HepG2 (cell line): ENCODE results near the gene SLC27A1. TPM values are rescaled to one million over a fixed set of nuclear protein-coding genes. Genes with fewer than 3 reads are reported as not detected.

Experiments used
- BRCA1 ChIP-seq: sonication (generic); formaldehyde crosslinking; IDR thresholded peaks from 2 replicates; pipeline ENCODE4 v1.4.0; 2020; ENCODE audit warnings: missing genetic modification reagents
- BRD4 ChIP-seq: sonication (generic); formaldehyde crosslinking; IDR thresholded peaks from 2 replicates; pipeline ENCODE4 v1.4.0; 2020; ENCODE audit warnings: missing genetic modification reagents
- DMAP1 ChIP-seq: IDR thresholded peaks from 2 replicates; pipeline ENCODE4 v1.6.1; 2016
- KDM4B ChIP-seq: sonication (generic); formaldehyde crosslinking; IDR thresholded peaks from 2 replicates; pipeline ENCODE4 v1.4.0; 2020; ENCODE audit warnings: missing genetic modification reagents
- KMT2A ChIP-seq: sonication (generic); formaldehyde crosslinking; IDR thresholded peaks from 2 replicates; pipeline ENCODE4 v1.4.0; 2020; ENCODE audit warnings: missing genetic modification reagents
- NR1H2 ChIP-seq: sonication (generic); formaldehyde crosslinking; IDR thresholded peaks from 2 replicates; pipeline ENCODE4 v1.8.1; 2022; ENCODE audit warnings: low read depth, missing genetic modification reagents, borderline replicate concordance
- NR2F1 ChIP-seq, 2 experiments: fragments of 450-650 bp in 1 of 2; formaldehyde crosslinking in 1 of 2; IDR thresholded peaks; 2 replicates each; pipeline versions ENCODE4 v1.5.0 to v1.6.1; 2016 to 2020; ENCODE audit warnings: mild to moderate bottlenecking in 1 of 2, missing compliant biosample characterization in 1 of 2, missing genetic modification reagents in 1 of 2, moderate library complexity in 1 of 2
- POLR2AphosphoS2 ChIP-seq: IDR thresholded peaks from 2 replicates; pipeline ENCODE4 v1.6.1; 2011; ENCODE audit warnings: low read depth, low read length, improper control_type of control experiment
- SAP130 ChIP-seq: IDR thresholded peaks from 2 replicates; pipeline ENCODE4 v1.6.1; 2016; ENCODE audit warnings: low read depth
- SMAD9 ChIP-seq: sonication (generic); formaldehyde crosslinking; IDR thresholded peaks from 2 replicates; pipeline ENCODE4 v1.5.1; 2020; ENCODE audit warnings: mild to moderate bottlenecking, missing genetic modification reagents
- ZEB1 ChIP-seq: IDR thresholded peaks from 2 replicates; pipeline ENCODE4 v1.6.1; 2012; ENCODE audit warnings: mild to moderate bottlenecking, low read depth, inconsistent platforms; ENCODE audit not compliant: insufficient replicate concordance
- ZFP62 ChIP-seq: sonication (generic); formaldehyde crosslinking; IDR thresholded peaks from 2 replicates; pipeline ENCODE4 v1.4.0; 2020; ENCODE audit warnings: missing genetic modification reagents
- ZFX ChIP-seq: sonication (generic); formaldehyde crosslinking; IDR thresholded peaks from 2 replicates; pipeline ENCODE4 v1.4.0; 2020; ENCODE audit warnings: mild to moderate bottlenecking, low read depth, missing genetic modification reagents, moderate library complexity
- ZNF547 ChIP-seq: sonication (generic); formaldehyde crosslinking; IDR thresholded peaks from 2 replicates; pipeline ENCODE4 v1.5.1; 2020; ENCODE audit warnings: mild to moderate bottlenecking, missing genetic modification reagents
- ZNF562 ChIP-seq: sonication (generic); formaldehyde crosslinking; IDR thresholded peaks from 2 replicates; pipeline ENCODE4 v1.8.0; 2022; ENCODE audit warnings: missing genetic modification reagents, borderline replicate concordance
- ZNF607 ChIP-seq: sonication (generic); formaldehyde crosslinking; IDR thresholded peaks from 2 replicates; pipeline ENCODE4 v1.5.1; 2020; ENCODE audit warnings: missing genetic modification reagents, mild to moderate bottlenecking, borderline replicate concordance
- ZNF629 ChIP-seq: sonication (generic); formaldehyde crosslinking; conservative IDR thresholded peaks from 2 replicates; pipeline ENCODE4 v1.5.0; 2020; ENCODE audit warnings: missing genetic modification reagents
- polyA plus RNA-seq, 8 experiments: library from polyadenylated mRNA; depleted of rRNA in 3 of 8; stranded (reverse) in 7 of 8; unstranded in 1 of 8; fragments of >200 nt; fragmentation: Illumina TruSeq in 4 of 8; extraction: Trizol in 4 of 8; gene quantifications; 2 replicates each; pipeline versions ENCODE4 v1.2.1 to v1.2.3, GENCODE V29; 2011 to 2016; ENCODE audit warnings: low read depth in 4 of 8, missing spikeins in 1 of 8, mixed read lengths in 1 of 8; ENCODE audit not compliant: insufficient read depth in 1 of 8
- total RNA-seq, 5 experiments: library from RNA; depleted of rRNA; stranded (reverse); fragments of >200 nt; fragmentation: Illumina TruSeq; extraction: Trizol; gene quantifications; 2 replicates each; pipeline ENCODE4 v1.2.3, GENCODE V29; 2016; ENCODE audit warnings: low read depth in 1 of 5
- TF ChIP-seq, protein P1 (sequence below): sonication (generic); formaldehyde crosslinking; IDR thresholded peaks from 2 replicates; pipeline ENCODE4 v1.4.0; 2020; ENCODE audit warnings: missing genetic modification reagents
- TF ChIP-seq, protein P2 (sequence below): conservative IDR thresholded peaks from 2 replicates; pipeline ENCODE4 v1.6.1; 2018; ENCODE audit warnings: missing genetic modification reagents
- TF ChIP-seq, protein P3 (sequence below): sonication (generic); formaldehyde crosslinking; IDR thresholded peaks from 2 replicates; pipeline ENCODE4 v1.5.0; 2020; ENCODE audit warnings: missing genetic modification reagents
- TF ChIP-seq, protein P4 (sequence below): sonication (generic); formaldehyde crosslinking; IDR thresholded peaks from 2 replicates; pipeline ENCODE4 v1.8.1; 2023; ENCODE audit warnings: mild to moderate bottlenecking, missing genetic modification reagents, borderline replicate concordance
- TF ChIP-seq, protein P5 (sequence below): sonication (generic); formaldehyde crosslinking; IDR thresholded peaks from 2 replicates; pipeline ENCODE4 v1.4.0; 2020; ENCODE audit warnings: missing genetic modification reagents

SLC27A1 gene
- total and polyA plus RNA-seq, 2 of the 13 experiments (the other 11 are each of a cell fraction or from before 2014, with no cell fraction given) = 4.1 to 8.8 TPM

DNA sequence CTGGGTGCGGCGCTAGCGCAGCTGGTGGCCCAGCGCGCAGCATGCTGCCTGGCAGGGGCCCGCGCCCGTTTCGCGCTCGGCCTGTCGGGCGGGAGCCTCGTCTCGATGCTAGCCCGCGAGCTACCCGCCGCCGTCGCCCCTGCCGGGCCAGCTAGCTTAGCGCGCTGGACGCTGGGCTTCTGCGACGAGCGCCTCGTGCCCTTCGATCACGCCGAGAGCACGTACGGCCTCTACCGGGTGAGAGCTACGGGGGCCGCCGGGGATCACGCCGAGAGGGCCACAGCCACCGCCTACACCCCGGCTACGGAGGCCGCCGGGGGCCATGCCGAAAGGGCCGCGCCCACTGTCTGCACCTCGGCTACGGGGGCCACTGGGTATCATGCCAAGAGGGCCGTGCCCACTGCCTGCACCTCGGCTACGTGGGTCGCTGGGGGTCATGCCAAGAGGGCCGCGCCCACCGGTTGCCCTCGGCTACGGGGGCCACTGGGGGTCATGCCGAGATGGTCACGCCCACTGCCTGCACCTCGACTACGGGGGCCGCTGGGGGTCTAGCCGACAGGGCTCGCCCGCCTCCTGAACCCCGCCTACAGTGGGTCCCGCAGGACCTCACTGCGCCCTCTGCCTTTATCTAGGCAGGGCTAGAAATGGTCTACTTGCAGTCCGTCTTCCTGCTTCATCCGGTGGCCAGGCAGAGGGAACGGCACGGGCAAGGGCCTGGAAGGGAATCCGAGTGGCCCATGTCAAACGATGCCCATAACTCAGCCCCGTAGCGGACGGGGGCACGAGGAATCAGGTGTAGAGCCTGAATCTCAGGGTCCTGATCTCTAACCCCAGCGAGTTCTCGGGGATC is 41.6 kb downstream of the SLC27A1 start (continued):
- TF ChIP-seq, protein P1, sequence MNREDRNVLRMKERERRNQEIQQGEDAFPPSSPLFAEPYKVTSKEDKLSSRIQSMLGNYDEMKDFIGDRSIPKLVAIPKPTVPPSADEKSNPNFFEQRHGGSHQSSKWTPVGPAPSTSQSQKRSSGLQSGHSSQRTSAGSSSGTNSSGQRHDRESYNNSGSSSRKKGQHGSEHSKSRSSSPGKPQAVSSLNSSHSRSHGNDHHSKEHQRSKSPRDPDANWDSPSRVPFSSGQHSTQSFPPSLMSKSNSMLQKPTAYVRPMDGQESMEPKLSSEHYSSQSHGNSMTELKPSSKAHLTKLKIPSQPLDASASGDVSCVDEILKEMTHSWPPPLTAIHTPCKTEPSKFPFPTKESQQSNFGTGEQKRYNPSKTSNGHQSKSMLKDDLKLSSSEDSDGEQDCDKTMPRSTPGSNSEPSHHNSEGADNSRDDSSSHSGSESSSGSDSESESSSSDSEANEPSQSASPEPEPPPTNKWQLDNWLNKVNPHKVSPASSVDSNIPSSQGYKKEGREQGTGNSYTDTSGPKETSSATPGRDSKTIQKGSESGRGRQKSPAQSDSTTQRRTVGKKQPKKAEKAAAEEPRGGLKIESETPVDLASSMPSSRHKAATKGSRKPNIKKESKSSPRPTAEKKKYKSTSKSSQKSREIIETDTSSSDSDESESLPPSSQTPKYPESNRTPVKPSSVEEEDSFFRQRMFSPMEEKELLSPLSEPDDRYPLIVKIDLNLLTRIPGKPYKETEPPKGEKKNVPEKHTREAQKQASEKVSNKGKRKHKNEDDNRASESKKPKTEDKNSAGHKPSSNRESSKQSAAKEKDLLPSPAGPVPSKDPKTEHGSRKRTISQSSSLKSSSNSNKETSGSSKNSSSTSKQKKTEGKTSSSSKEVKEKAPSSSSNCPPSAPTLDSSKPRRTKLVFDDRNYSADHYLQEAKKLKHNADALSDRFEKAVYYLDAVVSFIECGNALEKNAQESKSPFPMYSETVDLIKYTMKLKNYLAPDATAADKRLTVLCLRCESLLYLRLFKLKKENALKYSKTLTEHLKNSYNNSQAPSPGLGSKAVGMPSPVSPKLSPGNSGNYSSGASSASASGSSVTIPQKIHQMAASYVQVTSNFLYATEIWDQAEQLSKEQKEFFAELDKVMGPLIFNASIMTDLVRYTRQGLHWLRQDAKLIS (CRISPR knock-in tag) = peak; percentile 56; the same call in 1 of the 2 replicates
- TF ChIP-seq, protein P2, sequence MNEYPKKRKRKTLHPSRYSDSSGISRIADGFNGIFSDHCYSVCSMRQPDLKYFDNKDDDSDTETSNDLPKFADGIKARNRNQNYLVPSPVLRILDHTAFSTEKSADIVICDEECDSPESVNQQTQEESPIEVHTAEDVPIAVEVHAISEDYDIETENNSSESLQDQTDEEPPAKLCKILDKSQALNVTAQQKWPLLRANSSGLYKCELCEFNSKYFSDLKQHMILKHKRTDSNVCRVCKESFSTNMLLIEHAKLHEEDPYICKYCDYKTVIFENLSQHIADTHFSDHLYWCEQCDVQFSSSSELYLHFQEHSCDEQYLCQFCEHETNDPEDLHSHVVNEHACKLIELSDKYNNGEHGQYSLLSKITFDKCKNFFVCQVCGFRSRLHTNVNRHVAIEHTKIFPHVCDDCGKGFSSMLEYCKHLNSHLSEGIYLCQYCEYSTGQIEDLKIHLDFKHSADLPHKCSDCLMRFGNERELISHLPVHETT (CRISPR knock-in tag) = peak; percentile 93
- TF ChIP-seq, protein P3, sequence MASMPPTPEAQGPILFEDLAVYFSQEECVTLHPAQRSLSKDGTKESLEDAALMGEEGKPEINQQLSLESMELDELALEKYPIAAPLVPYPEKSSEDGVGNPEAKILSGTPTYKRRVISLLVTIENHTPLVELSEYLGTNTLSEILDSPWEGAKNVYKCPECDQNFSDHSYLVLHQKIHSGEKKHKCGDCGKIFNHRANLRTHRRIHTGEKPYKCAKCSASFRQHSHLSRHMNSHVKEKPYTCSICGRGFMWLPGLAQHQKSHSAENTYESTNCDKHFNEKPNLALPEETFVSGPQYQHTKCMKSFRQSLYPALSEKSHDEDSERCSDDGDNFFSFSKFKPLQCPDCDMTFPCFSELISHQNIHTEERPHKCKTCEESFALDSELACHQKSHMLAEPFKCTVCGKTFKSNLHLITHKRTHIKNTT (CRISPR knock-in tag) = no peak
- no peak for TF ChIP-seq KDM4B (CRISPR knock-in tag)
- TF ChIP-seq ZNF547 = peak; percentile 98
- no peak for TF ChIP-seq POLR2AphosphoS2
- TF ChIP-seq DMAP1 = peak; percentile 93
- TF ChIP-seq BRCA1 (CRISPR knock-in tag) = peak; percentile 65; the same call in 1 of the 2 replicates
- TF ChIP-seq ZEB1 = no peak
- TF ChIP-seq, protein P4, sequence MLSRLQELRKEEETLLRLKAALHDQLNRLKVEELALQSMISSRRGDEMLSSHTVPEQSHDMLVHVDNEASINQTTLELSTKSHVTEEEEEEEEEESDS (CRISPR knock-in tag) = no peak
- TF ChIP-seq SMAD9 (CRISPR knock-in tag) = peak; percentile 91
- peak; percentile 79 for TF ChIP-seq SAP130 (CRISPR knock-in tag)
- TF ChIP-seq BRD4 (CRISPR knock-in tag) = peak; percentile 75; the same call in 1 of the 2 replicates
- no peak for TF ChIP-seq ZNF562 (CRISPR knock-in tag)
- TF ChIP-seq, protein P5, sequence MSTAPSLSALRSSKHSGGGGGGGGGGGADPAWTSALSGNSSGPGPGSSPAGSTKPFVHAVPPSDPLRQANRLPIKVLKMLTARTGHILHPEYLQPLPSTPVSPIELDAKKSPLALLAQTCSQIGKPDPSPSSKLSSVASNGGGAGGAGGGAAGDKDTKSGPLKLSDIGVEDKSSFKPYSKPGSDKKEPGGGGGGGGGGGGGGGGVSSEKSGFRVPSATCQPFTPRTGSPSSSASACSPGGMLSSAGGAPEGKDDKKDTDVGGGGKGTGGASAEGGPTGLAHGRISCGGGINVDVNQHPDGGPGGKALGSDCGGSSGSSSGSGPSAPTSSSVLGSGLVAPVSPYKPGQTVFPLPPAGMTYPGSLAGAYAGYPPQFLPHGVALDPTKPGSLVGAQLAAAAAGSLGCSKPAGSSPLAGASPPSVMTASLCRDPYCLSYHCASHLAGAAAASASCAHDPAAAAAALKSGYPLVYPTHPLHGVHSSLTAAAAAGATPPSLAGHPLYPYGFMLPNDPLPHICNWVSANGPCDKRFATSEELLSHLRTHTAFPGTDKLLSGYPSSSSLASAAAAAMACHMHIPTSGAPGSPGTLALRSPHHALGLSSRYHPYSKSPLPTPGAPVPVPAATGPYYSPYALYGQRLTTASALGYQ (CRISPR knock-in tag) = peak; percentile 21; the same call in 1 of the 2 replicates
- TF ChIP-seq KMT2A (CRISPR knock-in tag) = peak; percentile 17; the same call in 1 of the 2 replicates
- 0 out of 2 replicates have a peak, but pooled peaks have one; percentile 21 for TF ChIP-seq ZNF629
- TF ChIP-seq ZFP62 (CRISPR knock-in tag) = no peak
- TF ChIP-seq NR1H2 = peak; percentile 95; the same call in 1 of the 2 replicates
- peak; percentile 99 for TF ChIP-seq ZNF607 (CRISPR knock-in tag)
- TF ChIP-seq ZFX (CRISPR knock-in tag) = peak; percentile 97
- peak; percentile 50 to 64 for TF ChIP-seq NR2F1 (CRISPR knock-in tag; IDR thresholded peaks at IDR 0.05)
